SK-N-MC (cell line): Measurements from ENCODE around the gene NAA10.

ENCODE experiments used
- EZH2 ChIP-seq: fragments of 200-600 bp; sonication (generic); IDR thresholded peaks from one replicate; pipeline ENCODE4 v1.6.1; 2017; ENCODE audit warnings: antibody characterized with exemption
- FOXP2 ChIP-seq: optimal IDR thresholded peaks from 2 replicates; pipeline ENCODE3; 2011; ENCODE audit warnings: mild to moderate bottlenecking, moderate library complexity; ENCODE audit not compliant: insufficient read depth; ENCODE audit errors: extremely low read length, control extremely low read depth
- POLR2AphosphoS5 ChIP-seq: IDR thresholded peaks from 2 replicates; pipeline ENCODE4 v1.6.1; 2012; ENCODE audit warnings: mild to moderate bottlenecking, low read depth, low read length, borderline replicate concordance

DNA sequence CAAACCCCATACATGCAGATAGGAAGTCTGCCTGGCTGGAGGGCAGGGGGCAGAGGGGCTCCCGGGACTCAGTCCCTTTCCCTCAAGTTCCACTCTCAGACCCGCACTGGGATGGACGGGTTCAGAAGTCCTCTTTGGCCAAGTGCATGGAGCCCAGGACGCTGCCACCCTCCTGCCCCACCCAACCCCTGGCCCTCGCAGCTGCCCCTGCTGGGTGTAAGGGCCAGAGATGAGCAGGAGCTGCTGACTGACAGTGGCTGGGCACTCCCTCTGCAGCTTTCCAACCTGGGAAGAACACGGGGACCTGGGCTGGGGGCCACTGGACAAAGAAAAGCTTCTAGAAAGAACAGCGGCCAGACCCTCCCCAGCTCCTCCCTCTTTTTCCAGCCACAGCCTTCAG lies 52.3 kb downstream of the NAA10 start:
- TF ChIP-seq EZH2 (no peak), POLR2AphosphoS5 (no peak), FOXP2 (no peak)
